ENCODE measurements around the gene DNAJC5G. TPM values are rescaled to one million over a fixed set of nuclear protein-coding genes. Genes with fewer than 3 reads are reported as not detected.
A peak's percentile ranks its signal among the peaks of the same experiment; 100 is the strongest.
"Not testable (repeated sequence)": the region's sequence is repeated elsewhere in the genome, so short reads cannot be mapped to it uniquely, and the experiment has no call there.

Gene DNAJC5G
- total RNA-seq, 4 donors from 2014 or later, result 0.42 TPM; not detected in 3

- H3K4me3 ChIP-seq, result no peak overlapping the region
- no peaks in the 10 kb centered on the region for H3K9me3 ChIP-seq
- intact Hi-C loops (cut with DNase I), result no loop called here
- peaks cover 0 to 50% (median 0%) of the 10 kb centered on the region in 4 donors for H3K27me3 ChIP-seq
- H3K36me3 ChIP-seq, result peaks cover 0 to 35% (median 0%) of the 10 kb centered on the region in 4 donors
- no peak for DNase-seq (ENCODE audit: extremely low spot score)
- H3K27ac ChIP-seq (replicated peaks in 1 of 4), result no peak overlapping the region
- WGBS, result 82% methylated on average over 18 of the region's 18 CpGs
- TF ChIP-seq POLR2AphosphoS5 (IDR thresholded peaks at IDR 0.05), result no peak
- TF ChIP-seq POLR2A (IDR thresholded peaks at IDR 0.05; ENCODE audit: low read depth), result no peak
- TF ChIP-seq EP300 (IDR thresholded peaks at IDR 0.05), result no peak
- no peak for TF ChIP-seq CTCF (IDR thresholded peaks at IDR 0.05)
- peaks cover 4 to 17% (median 7%) of the 10 kb centered on the region in 4 donors for H3K4me1 ChIP-seq
Measured at GRCh38 chr2:27298391-27299080, 23.3 kb downstream of the DNAJC5G start.

- DNase-seq (ENCODE audit: extremely low spot score); H3K4me3 ChIP-seq; H3K4me1 ChIP-seq; intact Hi-C loops (cut with DNase I); H3K27ac ChIP-seq (replicated peaks in 1 of 4); H3K9me3 ChIP-seq: not testable (repeated sequence)
- WGBS, result 84% methylated on average over 4 of the region's 4 CpGs
- peaks cover 0 to 50% (median 3%) of the 10 kb centered on the region in 4 donors for H3K27me3 ChIP-seq
- peaks cover 0 to 50% (median 0%) of the 10 kb centered on the region in 4 donors for H3K36me3 ChIP-seq
Measured at GRCh38 chr2:27300606-27301005, 25.4 kb downstream of the DNAJC5G start.

GRCh38 chr2:27303093-27304025 is 28.1 kb downstream of the DNAJC5G start:
- peaks cover 0 to 59% (median 29%) of the 10 kb centered on the region in 4 donors for H3K27me3 ChIP-seq
- DNase-seq (ENCODE audit: extremely low spot score), result no peak
- H3K4me3 ChIP-seq, result peak overlapping the region; percentile 36 to 48 (median 41)
- 31% methylated on average over 23 of the region's 25 CpGs for WGBS
- peak; percentile 86 to 89 (median 89) for TF ChIP-seq CTCF (IDR thresholded peaks at IDR 0.05)
- no peak for TF ChIP-seq EP300 (IDR thresholded peaks at IDR 0.05)
- peaks cover 0 to 75% (median under 1%) of the 10 kb centered on the region in 4 donors for H3K36me3 ChIP-seq
- no peaks in the 10 kb centered on the region for H3K9me3 ChIP-seq
- no peak overlapping the region for H3K27ac ChIP-seq (replicated peaks in 1 of 4)
- intact Hi-C loops (cut with DNase I), result no loop called here
- peaks cover 16 to 31% (median 29%) of the 10 kb centered on the region in 4 donors for H3K4me1 ChIP-seq

GRCh38 chr2:27304488-27305240 is 29.4 kb downstream of the DNAJC5G start:
- H3K27me3 ChIP-seq, result peaks cover 0 to 57% (median 31%) of the 10 kb centered on the region in 4 donors
- peaks cover 17 to 36% (median 33%) of the 10 kb centered on the region in 4 donors for H3K4me1 ChIP-seq
- H3K27ac ChIP-seq (replicated peaks in 1 of 4), result no peak overlapping the region
- intact Hi-C loops (cut with DNase I), result no loop called here
- WGBS, result 81% methylated on average over 9 of the region's 13 CpGs
- TF ChIP-seq EP300 (IDR thresholded peaks at IDR 0.05) (no peak), POLR2A (IDR thresholded peaks at IDR 0.05; ENCODE audit: low read depth) (no peak), POLR2AphosphoS5 (IDR thresholded peaks at IDR 0.05) (no peak), CTCF (IDR thresholded peaks at IDR 0.05) (no peak)
- no peaks in the 10 kb centered on the region for H3K9me3 ChIP-seq
- DNase-seq (ENCODE audit: extremely low spot score), result no peak
- H3K4me3 ChIP-seq, result no peak overlapping the region
- H3K36me3 ChIP-seq, result peaks cover 4 to 74% (median 9%) of the 10 kb centered on the region in 4 donors
